COLO668 (cell line): ENCODE measurements around the gene BCAT1.
"Not testable (repeated sequence)": the region's sequence is repeated elsewhere in the genome, so short reads cannot be mapped to it uniquely, and the experiment has no call there.

ENCODE experiments used
- DNase-seq: peaks from one replicate; lab custom pipeline; 2025; ENCODE audit not compliant: unreplicated experiment; lab: John Stamatoyannopoulos, UW

BCAT1 gene

GRCh38 chr12:24860546-24860945 lies 88.4 kb downstream of the BCAT1 start:
- DNase-seq: no peak

- no peak for DNase-seq
Observed at GRCh38 chr12:24856541-24856940, 92.4 kb downstream of the BCAT1 start.

GRCh38 chr12:24854908-24855307 lies 94.0 kb downstream of the BCAT1 start:
- DNase-seq: no peak

- DNase-seq: no peak
Observed at GRCh38 chr12:24854017-24854416, 94.9 kb downstream of the BCAT1 start.

- DNase-seq: no peak
Observed at GRCh38 chr12:24853588-24853987, 95.3 kb downstream of the BCAT1 start.

- DNase-seq: no peak
Observed at GRCh38 chr12:24853094-24853493, 95.8 kb downstream of the BCAT1 start.

- DNase-seq: no peak
Observed at GRCh38 chr12:24852420-24852819, 96.5 kb downstream of the BCAT1 start.

GRCh38 chr12:24851883-24852282 lies 97.0 kb downstream of the BCAT1 start:
- DNase-seq: not testable (repeated sequence)

GRCh38 chr12:24851341-24851740 lies 97.6 kb downstream of the BCAT1 start:
- no peak for DNase-seq

- DNase-seq: no peak
Observed at GRCh38 chr12:24850496-24850895, 98.4 kb downstream of the BCAT1 start.

- no peak for DNase-seq
Observed at GRCh38 chr12:24848941-24849477, 99.9 kb downstream of the BCAT1 start.

GRCh38 chr12:24846689-24847088 lies 102.2 kb downstream of the BCAT1 start:
- DNase-seq: no peak

GRCh38 chr12:24845615-24846014 lies 103.3 kb downstream of the BCAT1 start:
- DNase-seq: no peak

- DNase-seq: no peak
Observed at GRCh38 chr12:24840046-24840800, 108.7 kb downstream of the BCAT1 start.

- DNase-seq: no peak
Observed at GRCh38 chr12:24839268-24839791, 109.6 kb downstream of the BCAT1 start.

GRCh38 chr12:24838531-24838950 lies 110.4 kb downstream of the BCAT1 start:
- DNase-seq: no peak

GRCh38 chr12:24835377-24835776 lies 113.5 kb downstream of the BCAT1 start:
- no peak for DNase-seq

GRCh38 chr12:24833513-24833912 lies 115.4 kb downstream of the BCAT1 start:
- no peak for DNase-seq

- no peak for DNase-seq
Observed at GRCh38 chr12:24823808-24824515, 124.9 kb downstream of the BCAT1 start.

GRCh38 chr12:24822121-24822899 lies 126.6 kb downstream of the BCAT1 start:
- DNase-seq: no peak

- DNase-seq: no peak
Observed at GRCh38 chr12:24821691-24822090, 127.2 kb downstream of the BCAT1 start.
